ENCODE measurements around the gene MPZL1.

- TF ChIP-seq POLR2A (IDR thresholded peaks at IDR 0.05) (no peak), CTCF (IDR thresholded peaks at IDR 0.05) (no peak)
Measured at GRCh38 chr1:167767761-167768160, 46.0 kb downstream of the MPZL1 start.
